GM12891 (cell line): ENCODE measurements around the gene LHFPL3.

ENCODE experiments used
- POLR2A ChIP-seq: IDR thresholded peaks from 2 replicates; pipeline ENCODE4 v1.6.1; 2011; ENCODE audit warnings: low read depth, low read length, control low read depth
- SPI1 ChIP-seq: IDR thresholded peaks from 2 replicates; pipeline ENCODE4 v1.6.1; 2011; ENCODE audit warnings: low read depth, low read length, control low read depth
- TAF1 ChIP-seq: IDR thresholded peaks from 2 replicates; pipeline ENCODE4 v1.6.1; 2011; ENCODE audit warnings: low read depth, low read length, control low read depth

GRCh38 chr7:104548861-104549260 is 220.5 kb downstream of the LHFPL3 start:
- TF ChIP-seq POLR2A: no peak
- TF ChIP-seq TAF1: no peak
- TF ChIP-seq SPI1: no peak
